HG02678 (cell line): ENCODE measurements around the gene TBXA2R.
"Not testable (repeated sequence)": the region's sequence is repeated elsewhere in the genome, so short reads cannot be mapped to it uniquely, and the experiment has no call there.

Experiments
- ATAC-seq: cut with Tn5 transposase; IDR thresholded peaks from one replicate; pipeline ENCODE4 v1.9.1; 2021; ENCODE audit warnings: mild to moderate bottlenecking, moderate library complexity; ENCODE audit not compliant: unreplicated experiment

TBXA2R gene

DNA sequence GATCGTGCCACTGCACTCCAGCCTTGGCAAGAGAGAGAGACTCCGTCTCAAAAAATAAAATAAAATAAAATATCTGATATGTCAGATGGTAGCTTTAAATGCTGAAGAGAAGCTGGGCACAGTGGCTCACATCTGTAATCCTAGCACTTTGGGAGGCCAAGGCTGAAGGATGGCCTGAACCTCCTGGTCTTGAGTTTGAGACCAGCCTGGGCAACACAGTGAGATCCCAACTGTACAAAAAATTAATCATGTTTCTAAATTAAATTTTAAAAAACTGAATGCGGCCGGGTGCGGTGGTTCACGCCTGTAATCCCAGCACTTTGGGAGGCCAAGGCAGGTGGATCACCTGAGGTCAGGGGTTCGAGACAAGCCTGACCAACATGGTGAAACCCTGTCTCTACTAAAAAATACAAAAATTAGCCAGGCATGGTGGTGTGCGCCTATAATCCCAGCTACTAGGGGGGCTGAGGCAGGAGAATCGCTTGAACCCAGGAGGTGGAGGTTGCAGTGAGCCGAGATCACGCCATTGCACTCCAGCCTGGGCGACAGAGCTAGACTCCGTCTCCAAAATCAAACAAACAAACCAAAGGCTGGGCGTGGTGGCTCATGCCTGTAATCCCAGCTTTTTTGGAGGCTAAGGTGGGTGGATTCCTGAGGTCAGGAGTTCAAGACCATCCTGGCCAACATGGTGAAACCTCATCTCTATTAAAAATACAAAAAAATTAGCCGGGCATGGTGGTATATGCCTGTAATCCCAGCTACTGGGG lies 22.5 kb downstream of the TBXA2R start:
- not testable (repeated sequence) for ATAC-seq

DNA sequence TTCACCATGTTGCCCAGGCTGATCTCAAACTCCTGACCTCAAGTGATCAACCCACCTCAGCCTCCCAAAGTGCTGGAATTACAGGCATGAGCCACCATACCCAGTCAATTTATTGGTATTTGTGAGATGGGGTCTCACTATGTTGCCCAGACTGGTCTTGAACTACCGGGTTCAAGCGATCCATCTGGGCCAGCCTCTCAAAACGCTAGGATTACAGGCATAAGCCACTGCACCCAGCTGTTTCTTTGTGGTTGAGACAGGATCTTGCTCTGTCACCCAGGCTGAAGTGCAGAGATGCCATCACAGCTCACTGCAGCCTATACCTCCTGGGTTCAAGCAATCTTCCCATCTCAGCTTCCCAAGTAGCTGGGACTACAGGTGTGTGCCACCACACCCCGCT lies 24.9 kb downstream of the TBXA2R start:
- ATAC-seq = not testable (repeated sequence)

DNA sequence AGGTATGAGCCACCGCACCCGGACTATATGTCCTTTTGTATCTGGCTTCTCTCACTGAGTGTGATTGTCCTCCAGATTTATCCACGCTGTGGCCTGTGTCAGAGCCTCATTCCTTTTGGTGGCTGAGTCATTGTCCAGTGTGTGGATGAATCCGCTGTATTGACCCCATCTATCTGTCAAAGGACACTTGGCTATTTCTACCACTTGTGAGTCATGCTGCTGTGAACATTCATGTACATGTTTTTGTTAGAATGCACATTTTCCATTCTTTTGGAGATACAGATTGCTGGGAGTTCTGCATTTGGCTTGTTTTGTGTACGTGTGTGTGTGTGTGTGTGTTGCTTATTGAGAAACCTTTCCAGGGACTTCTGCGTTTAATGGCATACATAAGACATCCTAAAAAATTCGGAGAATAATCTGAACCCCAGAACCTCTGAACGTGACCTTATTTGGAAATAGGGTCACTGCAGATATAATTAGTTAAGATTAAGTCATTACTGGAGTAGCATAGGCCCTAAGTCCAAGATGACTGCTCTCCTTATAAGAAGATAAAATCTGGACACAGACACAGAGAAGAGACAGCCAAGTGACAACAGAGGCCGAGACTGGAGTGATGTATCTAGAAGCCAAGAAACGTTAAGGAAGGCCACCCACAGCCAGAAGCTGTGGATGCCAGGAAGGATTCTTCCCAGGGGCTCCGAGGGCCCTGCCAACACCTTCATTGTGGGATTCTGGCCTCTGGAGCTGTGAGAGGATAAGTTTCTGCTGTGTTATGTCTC lies 26.3 kb downstream of the TBXA2R start:
- no peak for ATAC-seq

DNA sequence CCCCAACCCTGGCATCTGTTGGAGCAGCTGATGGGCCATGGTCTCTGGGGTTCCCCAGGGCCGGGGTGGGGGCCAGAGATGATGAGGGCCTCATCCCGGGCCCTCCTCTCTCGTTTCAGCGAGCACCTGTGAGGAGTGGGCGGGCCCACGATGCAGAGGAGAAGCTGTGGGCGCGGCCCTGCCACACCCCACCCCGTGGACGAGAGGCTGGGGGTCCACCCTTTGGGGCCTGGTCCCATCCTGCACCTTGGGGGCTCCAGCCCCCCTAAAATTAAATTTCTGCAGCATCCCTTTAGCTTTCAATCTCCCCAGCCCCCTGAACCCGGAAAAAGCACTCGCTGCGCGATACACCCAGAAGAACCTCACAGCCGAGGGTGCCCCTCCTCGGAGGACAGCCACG lies 28.3 kb downstream of the TBXA2R start:
- ATAC-seq = no peak

DNA sequence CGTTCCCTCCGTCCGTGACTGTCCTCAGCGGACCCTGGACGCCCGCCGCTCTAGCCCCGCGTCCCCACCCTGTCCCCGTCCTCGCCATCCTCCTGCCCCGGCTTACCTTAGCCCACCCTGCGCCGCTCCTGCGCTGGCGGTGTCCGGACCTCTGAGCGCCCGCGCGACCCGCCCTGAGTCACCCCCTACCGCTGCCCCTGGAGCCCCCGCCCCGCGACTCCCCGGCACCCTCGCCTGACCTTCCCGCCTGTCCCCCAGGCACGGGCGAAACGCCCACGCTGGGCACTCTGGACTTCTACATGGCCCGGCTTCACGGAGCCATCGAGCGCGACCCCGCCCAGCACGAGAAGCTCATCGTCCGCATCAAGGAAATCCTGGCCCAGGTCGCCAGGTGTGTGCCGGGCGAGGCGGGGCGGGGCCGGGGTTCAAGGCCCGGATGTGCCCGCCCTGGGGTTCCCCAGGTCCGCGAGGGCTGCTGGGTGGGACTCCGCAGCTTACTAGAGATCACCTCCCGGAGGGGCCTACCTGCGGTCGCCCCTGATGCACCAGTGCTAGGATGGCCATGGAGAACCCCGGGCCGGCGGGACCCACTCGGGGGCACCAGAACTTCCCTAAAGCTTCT lies 28.8 kb downstream of the TBXA2R start:
- no peak for ATAC-seq

DNA sequence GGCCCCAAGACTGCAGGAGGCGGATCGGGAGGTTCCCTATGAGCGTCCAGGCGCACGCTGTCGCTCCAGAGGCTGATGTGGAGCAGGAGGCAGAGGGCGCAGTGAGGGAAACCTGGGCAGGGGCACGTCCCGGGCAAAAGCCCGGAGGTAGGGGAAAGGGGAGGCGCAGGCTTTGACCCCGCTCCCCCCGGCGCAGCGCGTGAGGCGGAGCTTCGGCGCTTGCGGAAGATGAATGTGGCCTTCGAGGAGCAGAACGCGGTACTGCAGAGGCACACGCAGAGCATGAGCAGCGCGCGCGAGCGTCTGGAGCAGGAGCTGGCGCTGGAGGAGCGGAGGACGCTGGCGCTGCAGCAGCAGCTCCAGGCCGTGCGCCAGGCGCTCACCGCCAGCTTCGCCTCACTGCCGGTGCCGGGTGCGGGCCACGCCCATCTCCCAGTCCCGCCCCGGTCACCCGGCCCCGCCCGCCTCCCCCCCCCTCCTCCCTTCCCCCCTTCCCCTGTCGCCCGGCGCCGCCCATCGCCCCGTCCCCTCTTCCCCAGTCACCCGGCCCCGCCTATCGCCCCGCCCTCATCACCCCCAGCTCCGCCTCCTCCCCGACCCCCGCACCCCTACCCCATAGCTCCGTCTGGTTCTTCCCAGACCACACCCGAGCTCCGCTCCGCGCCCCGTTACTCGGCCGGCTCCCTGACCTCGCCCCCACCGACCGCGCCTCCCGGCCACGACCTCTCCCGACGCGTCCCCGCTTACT lies 29.8 kb downstream of the TBXA2R start:
- ATAC-seq = no peak

DNA sequence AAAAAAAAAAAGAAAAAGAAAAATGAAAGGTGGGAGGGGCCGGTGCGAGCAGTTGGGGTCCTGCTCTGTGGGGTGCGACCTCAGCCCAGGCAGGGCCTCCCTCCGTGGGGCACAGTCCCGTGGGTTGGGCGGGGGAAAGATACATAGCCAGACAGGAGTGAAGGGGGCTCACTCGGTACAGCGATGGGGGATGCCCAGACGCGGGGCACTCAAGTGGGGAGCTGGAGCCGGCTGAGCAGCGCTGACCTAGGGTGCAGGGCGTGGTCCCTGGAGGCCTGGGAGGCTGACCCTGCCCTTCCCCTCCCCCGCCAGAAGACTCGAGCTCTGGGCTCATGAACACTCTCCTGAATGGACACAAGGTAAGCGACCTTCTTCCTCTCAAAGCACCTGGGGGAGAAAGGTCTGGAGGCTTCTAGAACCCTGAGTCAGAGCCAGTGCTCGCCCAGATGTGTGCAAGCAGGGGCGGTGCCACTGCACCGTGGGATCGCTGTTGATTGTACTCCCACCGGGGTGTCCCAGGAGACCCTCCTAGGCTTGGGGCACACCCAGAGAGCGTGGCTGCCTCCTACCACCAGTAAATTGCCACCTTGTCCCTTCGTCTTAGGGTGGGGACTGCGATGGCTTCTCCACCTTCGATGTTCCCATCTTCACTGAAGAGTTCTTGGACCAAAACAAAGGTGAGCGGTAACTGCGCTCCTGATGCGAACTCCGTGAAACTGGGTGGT lies 30.6 kb downstream of the TBXA2R start:
- ATAC-seq = no peak

DNA sequence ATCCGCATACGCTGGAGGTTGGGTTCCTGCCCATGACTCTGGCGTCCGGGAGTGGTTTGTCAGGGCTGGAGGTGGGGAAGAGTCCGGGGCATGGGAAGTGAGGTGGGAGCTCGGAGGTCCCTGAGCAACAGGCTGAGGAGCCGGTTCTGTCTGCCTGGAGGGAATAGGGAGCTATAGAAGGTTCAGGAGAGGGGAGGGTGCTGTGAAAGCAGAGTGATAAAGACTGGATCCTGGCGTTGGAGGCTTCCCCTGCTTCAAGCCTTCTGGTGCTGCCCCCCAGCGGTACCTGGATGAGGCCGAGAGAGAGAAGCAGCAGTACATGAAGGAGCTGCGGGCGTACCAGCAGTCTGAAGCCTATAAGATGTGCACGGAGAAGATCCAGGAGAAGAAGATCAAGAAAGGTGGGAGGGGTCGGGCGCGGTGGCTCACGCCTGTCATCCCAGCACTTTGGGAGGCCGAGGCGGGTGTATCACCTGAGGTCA lies 31.4 kb downstream of the TBXA2R start:
- no peak for ATAC-seq

DNA sequence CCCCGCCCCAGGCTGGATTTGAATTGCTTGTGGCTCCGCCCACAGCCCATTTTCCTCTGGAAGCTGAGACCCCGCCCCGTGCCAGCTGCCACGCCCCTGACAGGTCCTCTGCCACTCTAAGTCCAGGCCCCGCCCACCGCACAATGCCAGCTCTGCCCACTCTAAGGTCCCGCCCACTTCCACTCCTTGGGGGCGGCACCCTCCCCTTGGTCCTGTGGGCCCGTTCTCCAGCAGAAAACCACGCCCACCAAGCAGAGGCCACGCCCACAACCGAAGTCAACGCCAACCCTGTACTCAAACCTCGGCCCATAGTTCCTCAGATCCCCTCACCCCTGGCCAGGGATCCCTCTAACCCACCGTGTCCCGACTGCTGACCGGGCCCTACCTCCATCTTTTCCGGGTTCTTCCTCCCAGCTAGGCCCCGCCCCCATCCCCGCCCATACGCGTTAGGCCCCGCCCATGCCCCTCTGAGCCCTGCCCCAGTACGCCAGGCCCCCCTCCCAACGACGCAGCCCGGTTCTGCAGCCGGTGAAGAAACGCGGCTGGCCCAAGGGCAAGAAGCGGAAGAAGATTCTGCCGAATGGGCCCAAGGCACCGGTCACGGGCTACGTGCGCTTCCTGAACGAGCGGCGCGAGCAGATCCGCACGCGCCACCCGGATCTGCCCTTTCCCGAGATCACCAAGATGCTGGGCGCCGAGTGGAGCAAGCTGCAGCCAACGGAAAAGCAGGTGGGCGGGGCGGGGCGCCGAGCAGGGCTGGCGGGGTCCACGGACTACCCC lies 32.6 kb downstream of the TBXA2R start:
- no peak for ATAC-seq

DNA sequence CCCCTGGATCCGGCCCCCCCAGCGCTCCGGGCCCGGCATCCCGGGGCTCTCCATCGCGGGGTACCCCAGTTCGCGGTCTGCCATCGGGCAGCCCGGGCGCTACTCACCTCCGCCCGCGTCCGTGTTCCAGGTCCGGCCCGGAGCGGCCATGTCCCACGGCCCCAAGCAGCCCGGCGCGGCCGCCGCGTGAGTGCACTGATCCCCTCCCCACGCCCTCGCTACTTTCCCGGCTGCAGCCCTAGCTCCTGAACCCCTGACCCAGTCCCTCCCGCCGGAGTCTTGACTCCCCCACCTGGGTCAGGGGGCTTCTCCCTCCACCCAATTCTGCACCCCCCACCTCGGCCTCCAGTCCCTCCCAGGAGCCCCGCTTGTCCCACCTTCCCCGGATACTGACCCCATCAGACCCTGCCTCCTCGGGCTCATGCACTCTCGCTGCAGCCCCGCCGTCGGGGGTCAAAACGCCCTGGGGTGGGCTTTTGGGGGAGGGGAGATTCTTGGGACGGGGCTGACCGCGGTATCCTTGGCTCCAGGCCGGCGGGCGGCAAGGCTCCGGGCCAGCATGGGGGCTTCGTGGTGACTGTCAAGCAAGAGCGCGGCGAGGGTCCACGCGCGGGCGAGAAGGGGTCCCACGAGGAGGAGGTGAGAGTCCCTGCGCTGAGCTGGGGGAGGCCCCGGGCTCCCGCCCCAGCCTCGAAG lies 33.4 kb downstream of the TBXA2R start:
- no peak for ATAC-seq

DNA sequence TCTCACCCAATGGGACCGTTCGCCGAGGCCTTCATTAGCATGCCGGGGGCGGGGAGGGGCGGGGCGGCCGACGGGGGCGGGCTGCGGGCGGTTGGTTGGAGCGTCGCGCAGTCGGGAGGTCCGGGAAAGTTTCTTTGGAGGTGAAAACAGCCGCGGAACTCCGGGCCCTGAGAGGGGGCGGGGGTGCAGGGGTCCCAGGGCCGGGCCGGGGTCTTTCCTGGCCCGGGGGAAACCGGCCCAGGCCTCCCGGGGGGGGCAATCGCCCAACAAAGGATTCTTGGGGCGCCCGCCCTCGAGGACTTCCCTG lies 33.9 kb downstream of the TBXA2R start, which contains the start of gene HMG20B:
Gene HMG20B, plus strand, starts transcription at position 90 of the 307 bp plus-strand sequence. CDS start 366 bp downstream, outside the sequence.
- no peak for ATAC-seq

DNA sequence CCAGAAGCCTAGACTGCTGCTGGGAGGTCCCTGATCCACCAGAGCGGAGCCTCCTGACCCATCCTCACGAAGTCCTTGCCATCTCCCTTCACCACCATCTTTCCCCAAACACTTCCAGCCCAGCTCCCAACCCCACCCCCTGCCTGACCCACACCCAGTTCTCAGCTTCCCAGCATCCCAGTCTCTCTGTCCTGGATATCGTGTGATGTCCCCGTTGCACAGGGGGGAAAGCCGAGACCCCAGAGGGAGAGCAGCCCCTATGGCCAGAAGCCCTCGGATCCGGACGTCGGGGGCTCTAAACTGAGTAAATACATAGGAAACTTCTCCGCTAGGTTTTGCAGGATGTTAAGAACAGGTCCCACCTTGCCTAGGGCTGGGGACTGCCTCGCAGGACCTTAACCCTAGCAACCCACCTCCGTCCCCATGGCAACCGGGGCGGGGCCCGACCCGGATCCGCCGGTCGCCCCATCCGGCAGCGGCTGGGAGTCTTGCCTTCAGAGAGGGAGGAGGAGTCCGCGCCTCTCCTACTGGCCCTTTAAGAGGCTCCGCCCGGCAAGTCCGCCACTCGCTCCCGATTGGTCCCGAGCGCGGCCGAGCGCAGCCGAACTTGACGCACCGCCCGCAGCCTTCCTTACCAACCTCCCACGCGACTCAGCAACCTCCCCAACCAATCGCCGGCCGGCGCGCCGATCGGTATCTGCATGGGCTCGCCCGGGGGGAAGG lies 34.4 kb downstream of the TBXA2R start:
- ATAC-seq = peak; percentile 92

DNA sequence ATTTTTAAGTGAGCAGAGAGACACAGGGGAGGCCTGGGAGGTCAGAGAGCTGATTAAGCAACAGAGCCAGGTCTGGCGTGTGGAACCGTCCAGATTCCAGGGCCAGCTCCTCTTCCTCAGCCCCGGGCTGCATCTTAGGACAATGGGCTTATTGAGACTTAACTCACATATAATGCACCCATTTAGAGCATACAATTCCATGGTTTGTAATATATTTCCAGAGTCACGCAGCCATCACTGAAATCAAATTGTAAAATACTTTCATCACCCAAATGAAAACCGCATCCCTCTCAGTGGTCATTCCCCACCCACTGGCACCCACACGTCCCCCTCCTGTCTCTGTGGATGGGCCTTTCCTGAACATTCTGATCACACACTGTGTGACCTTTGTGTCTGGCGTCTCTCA lies 36.1 kb downstream of the TBXA2R start:
- ATAC-seq = no peak

DNA sequence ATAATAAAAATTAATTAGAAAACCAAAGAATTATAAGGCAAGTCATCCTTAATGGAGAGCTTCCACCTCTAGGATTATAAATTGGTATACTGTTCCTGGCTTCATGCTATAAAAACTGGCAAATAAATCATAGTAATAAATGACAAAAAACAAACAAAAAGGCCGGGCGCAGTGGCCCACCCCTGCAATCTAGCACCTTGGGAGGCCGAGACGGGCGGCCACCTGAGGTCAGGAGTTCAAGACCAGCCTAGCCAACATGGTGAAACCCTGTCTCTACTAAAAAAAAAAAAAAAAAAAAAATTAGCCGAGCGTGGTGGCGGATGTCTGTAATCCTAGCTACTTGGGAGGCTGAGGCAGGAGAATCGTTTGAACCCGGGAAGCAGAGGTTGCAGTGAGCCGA lies 36.6 kb downstream of the TBXA2R start:
- not testable (repeated sequence) for ATAC-seq

DNA sequence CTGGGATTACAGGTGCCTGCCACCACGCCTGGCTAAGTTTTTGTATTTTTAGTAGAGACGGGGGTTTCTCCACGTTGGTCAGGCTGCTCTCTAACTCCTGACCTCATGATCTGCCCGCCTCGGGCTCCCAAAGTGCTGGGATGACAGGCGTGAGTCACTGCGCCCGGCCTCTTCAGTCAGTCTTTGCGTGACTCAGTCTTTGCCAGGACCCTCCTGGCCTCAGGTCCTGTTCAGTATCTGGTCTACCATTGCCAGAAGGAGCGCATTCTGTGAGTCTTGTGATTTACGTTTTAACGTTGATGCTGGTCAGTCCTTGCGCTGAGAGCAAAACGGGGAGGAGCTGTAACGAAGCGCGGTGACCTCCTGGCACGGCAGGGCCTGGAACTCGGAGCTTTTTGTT lies 41.5 kb downstream of the TBXA2R start:
- no peak for ATAC-seq

DNA sequence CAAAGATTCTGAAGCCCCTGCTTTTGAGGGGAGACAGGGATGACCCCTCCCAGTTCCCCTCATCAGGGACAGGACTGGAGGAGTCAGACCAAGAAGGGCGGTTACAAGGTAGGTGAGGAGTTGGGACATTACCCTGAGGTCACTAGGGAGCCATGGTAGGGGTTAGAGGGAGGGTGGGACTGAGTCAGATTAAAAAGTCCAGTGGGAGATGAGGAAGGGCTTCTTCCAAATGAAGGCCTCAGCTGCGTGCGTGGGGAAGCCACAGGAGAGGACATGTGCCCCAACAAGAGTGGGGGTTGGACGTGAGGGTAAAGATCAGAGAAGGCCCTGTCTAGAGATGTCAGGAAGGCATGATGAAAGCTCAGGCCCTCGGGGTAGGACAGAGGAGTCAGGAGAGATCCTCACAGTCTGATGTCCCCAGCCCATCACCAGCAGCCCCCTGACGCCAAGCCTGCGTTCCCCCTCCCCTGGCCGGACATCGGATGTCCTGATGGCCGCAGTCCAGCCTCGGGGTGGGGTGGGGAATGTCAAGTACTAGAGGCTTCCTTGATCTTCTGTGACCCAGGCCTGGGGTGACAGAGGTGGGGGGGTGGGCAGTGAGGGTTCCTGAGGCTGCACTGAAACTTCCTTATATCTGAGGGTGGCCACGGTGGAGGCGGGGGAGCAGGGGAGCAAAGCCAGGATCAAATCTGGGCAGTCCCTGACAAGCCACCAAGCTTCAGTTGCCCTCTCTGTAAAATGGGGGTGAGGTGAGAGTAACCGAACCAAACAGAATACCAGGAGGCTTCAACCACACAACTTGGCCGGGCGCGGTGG lies 42.8 kb downstream of the TBXA2R start:
- ATAC-seq = no peak

DNA sequence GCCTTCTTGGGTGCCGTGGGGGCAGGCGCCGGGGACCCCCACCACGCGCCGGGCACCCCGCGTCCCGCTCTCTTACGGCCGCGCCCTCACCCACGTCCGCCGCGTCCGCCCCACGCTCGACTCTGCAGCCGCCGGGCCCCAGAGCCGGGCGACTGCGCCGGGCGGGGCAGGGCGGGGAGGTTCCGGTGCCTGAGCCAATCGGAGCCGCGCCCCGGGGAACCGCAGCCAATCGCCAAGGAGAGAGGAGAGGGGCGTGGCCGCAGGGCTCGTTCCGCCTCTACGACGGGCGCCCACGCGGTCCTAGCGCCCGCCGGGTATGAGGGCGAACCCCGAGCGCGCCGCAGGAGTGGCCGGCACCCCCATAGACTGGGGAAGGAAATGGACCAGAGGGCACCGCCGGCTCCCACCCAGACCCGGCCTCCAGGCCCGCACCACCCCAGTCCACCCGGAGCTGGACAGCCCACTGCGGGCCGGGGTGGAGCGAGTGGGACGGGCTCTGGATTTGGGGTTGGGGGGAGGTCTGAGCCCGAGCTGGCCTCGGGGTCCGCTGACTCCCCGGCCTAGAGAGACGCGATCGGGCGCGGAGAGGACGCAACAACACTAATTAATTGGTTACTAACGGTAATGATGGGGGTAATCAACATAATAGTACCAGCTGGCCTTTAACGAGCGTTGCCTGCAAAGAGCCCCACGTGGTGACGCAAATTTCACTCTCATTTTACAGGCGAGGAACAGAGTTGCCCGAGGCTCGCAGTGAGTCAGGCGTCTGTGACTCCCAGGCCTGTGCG lies 49.0 kb downstream of the TBXA2R start, which contains the start of gene MFSD12:
Gene MFSD12, minus strand, starts transcription at position 126 of the 788 bp plus-strand sequence. CDS start 183 bp downstream, outside the sequence.
- peak; percentile 88 for ATAC-seq
